Trophoblast cell (in vitro differentiated cells and primary cell): ENCODE data around the gene DOCK3.

Experiments
- DNase-seq, 2 donors: peaks; one replicate each; pipeline ENCODE4 v3.0.0-alpha.2; 2016
- H2AFZ ChIP-seq: 2 replicates; pipeline ENCODE4 v1.6.1; 2013; ENCODE audit warnings: low read length, moderate library complexity, mild to moderate bottlenecking; ENCODE audit not compliant: insufficient read depth, poor library complexity
- H2AK5ac ChIP-seq: 2 replicates; pipeline ENCODE4 v1.6.1; 2013; ENCODE audit warnings: mild to moderate bottlenecking, low read length
- H2BK120ac ChIP-seq: 2 replicates; pipeline ENCODE4 v1.6.1; 2013; ENCODE audit warnings: low read length, mild to moderate bottlenecking, moderate library complexity; ENCODE audit not compliant: insufficient read depth, poor library complexity
- H2BK12ac ChIP-seq: 2 replicates; pipeline ENCODE4 v1.6.1; 2013; ENCODE audit warnings: mild to moderate bottlenecking, low read length, moderate library complexity
- H2BK5ac ChIP-seq: 2 replicates; pipeline ENCODE4 v1.6.1; 2013; ENCODE audit warnings: low read length, low read depth, moderate library complexity, mild to moderate bottlenecking; ENCODE audit not compliant: poor library complexity
- H3K14ac ChIP-seq: 2 replicates; pipeline ENCODE4 v1.6.1; 2013; ENCODE audit warnings: mild to moderate bottlenecking, low read length
- H3K18ac ChIP-seq: 2 replicates; pipeline ENCODE4 v1.6.1; 2013; ENCODE audit warnings: mild to moderate bottlenecking, low read length
- H3K23ac ChIP-seq: 2 replicates; pipeline ENCODE4 v1.6.1; 2013; ENCODE audit warnings: low read length
- H3K27ac ChIP-seq: 2 replicates; pipeline ENCODE4 v1.5.1; 2013; ENCODE audit warnings: low read depth, mild to moderate bottlenecking, inconsistent platforms, low read length, moderate library complexity
- H3K27me3 ChIP-seq: 2 replicates; pipeline ENCODE4 v1.6.1; 2013; ENCODE audit warnings: inconsistent platforms, mild to moderate bottlenecking, low read length, moderate library complexity; ENCODE audit not compliant: insufficient read depth
- H3K36me3 ChIP-seq, 2 experiments: 1 replicate in 1 of 2; 2 replicates in 1 of 2; pipeline ENCODE4 v1.6.1; 2013; ENCODE audit warnings: low read length in 2 of 2, mild to moderate bottlenecking in 2 of 2, moderate library complexity in 1 of 2; ENCODE audit not compliant: insufficient read depth in 2 of 2, control insufficient read depth in 1 of 2
- H3K4ac ChIP-seq: 2 replicates; pipeline ENCODE4 v1.6.1; 2013; ENCODE audit warnings: low read depth, mild to moderate bottlenecking, low read length, moderate library complexity
- H3K4me1 ChIP-seq, 2 experiments: 1 replicate in 1 of 2; 2 replicates in 1 of 2; pipeline ENCODE4 v1.6.1; 2013; ENCODE audit warnings: low read length in 2 of 2, mild to moderate bottlenecking in 2 of 2, moderate library complexity in 1 of 2; ENCODE audit not compliant: insufficient read depth in 2 of 2, control insufficient read depth in 1 of 2
- H3K4me2 ChIP-seq: 2 replicates; pipeline ENCODE4 v1.6.1; 2013; ENCODE audit warnings: inconsistent platforms, mild to moderate bottlenecking, low read length, moderate library complexity
- H3K4me3 ChIP-seq: 2 replicates; pipeline ENCODE4 v1.5.1; 2013; ENCODE audit warnings: mild to moderate bottlenecking, low read depth, low read length, inconsistent platforms
- H3K79me1 ChIP-seq: one replicate; pipeline ENCODE4 v1.6.1; 2013; ENCODE audit warnings: low read length
- H3K79me2 ChIP-seq: 2 replicates; pipeline ENCODE4 v1.6.1; 2013; ENCODE audit warnings: low read length, mild to moderate bottlenecking; ENCODE audit not compliant: control insufficient read depth, insufficient read depth, poor library complexity
- H3K9ac ChIP-seq: 2 replicates; pipeline ENCODE4 v1.6.1; 2013; ENCODE audit warnings: mild to moderate bottlenecking, low read length
- H3K9me3 ChIP-seq: 2 replicates; pipeline ENCODE4 v1.6.1; 2013; ENCODE audit warnings: low read depth, mild to moderate bottlenecking, control low read depth, inconsistent platforms, low read length; ENCODE audit not compliant: insufficient read depth
- H4K12ac ChIP-seq: 2 replicates; pipeline ENCODE4 v1.6.1; 2013; ENCODE audit warnings: low read depth, mild to moderate bottlenecking, low read length, moderate library complexity
- H4K8ac ChIP-seq: 2 replicates; pipeline ENCODE4 v1.6.1; 2013; ENCODE audit warnings: low read depth, mild to moderate bottlenecking, low read length, moderate library complexity
- H4K91ac ChIP-seq: one replicate; pipeline ENCODE4 v1.6.1; 2013; ENCODE audit warnings: low read depth, mild to moderate bottlenecking, low read length, moderate library complexity
- WGBS: extraction: QIAGEN DNeasy Blood & Tissue Kit; methylation state at CpG from one replicate; pipeline ENCODE4 v1.1.7; 2013; ENCODE audit warnings: missing lambda C conversion rate; ENCODE audit not compliant: insufficient read length, insufficient coverage; ENCODE audit errors: extremely low coverage; 5-methylcytosine and 5-hydroxymethylcytosine counted together

DOCK3 gene

GRCh38 chr3:50923955-50924354, 249.2 kb downstream of the DOCK3 start:
- Histone ChIP-seq H3K36me3 (peaks cover 0 to 3% of the 10 kb centered on the region in 2 experiments), H3K18ac (no peak overlapping the region), H4K8ac (no peak overlapping the region), H3K9me3 (peaks cover 2% of the 10 kb centered on the region), H3K9ac (no peak overlapping the region), H3K4me1 (peaks cover 0 to 5% of the 10 kb centered on the region in 2 experiments), H4K91ac (no peak overlapping the region), H3K27ac (no peak overlapping the region), H3K79me1 (peaks cover 4% of the 10 kb centered on the region), H3K23ac (no peak overlapping the region), H2AK5ac (no peak overlapping the region), H3K14ac (no peak overlapping the region), H3K79me2 (no peaks in the 10 kb centered on the region), H2AFZ (no peak overlapping the region), H3K4me3 (no peak overlapping the region), H3K4ac (no peak overlapping the region), H2BK12ac (no peak overlapping the region), H3K27me3 (no peaks in the 10 kb centered on the region), H2BK120ac (no peak overlapping the region), H2BK5ac (no peak overlapping the region), H3K4me2 (no peak overlapping the region), H4K12ac (no peak overlapping the region)
- no peak for DNase-seq
- WGBS = no CpG with 5 or more reads among the region's 1 CpG

GRCh38 chr3:50924638-50925037, 249.9 kb downstream of the DOCK3 start:
- H3K14ac ChIP-seq = no peak overlapping the region
- H3K36me3 ChIP-seq = peaks cover 0 to 3% of the 10 kb centered on the region in 2 experiments
- no peak overlapping the region for H3K18ac ChIP-seq
- peaks cover 4% of the 10 kb centered on the region for H3K79me1 ChIP-seq
- WGBS = no CpG with 5 or more reads among the region's 2 CpGs
- no peak overlapping the region for H4K12ac ChIP-seq
- peak; percentile 21 to 34 for DNase-seq
- no peak overlapping the region for H2BK12ac ChIP-seq
- no peak overlapping the region for H2AFZ ChIP-seq
- no peaks in the 10 kb centered on the region for H3K27me3 ChIP-seq
- peaks cover 0 to 5% of the 10 kb centered on the region in 2 experiments for H3K4me1 ChIP-seq
- H3K9ac ChIP-seq = peak overlapping the region; percentile 2
- no peak overlapping the region for H2BK5ac ChIP-seq
- no peak overlapping the region for H4K8ac ChIP-seq
- H2BK120ac ChIP-seq = no peak overlapping the region
- no peak overlapping the region for H3K27ac ChIP-seq
- H3K4me3 ChIP-seq = no peak overlapping the region
- H3K4me2 ChIP-seq = no peak overlapping the region
- H4K91ac ChIP-seq = no peak overlapping the region
- no peaks in the 10 kb centered on the region for H3K79me2 ChIP-seq
- no peak overlapping the region for H3K23ac ChIP-seq
- H3K9me3 ChIP-seq = peaks cover 2% of the 10 kb centered on the region
- H3K4ac ChIP-seq = no peak overlapping the region
- H2AK5ac ChIP-seq = no peak overlapping the region

GRCh38 chr3:50926868-50927267, 252.1 kb downstream of the DOCK3 start:
- Histone ChIP-seq H2AFZ (no peak overlapping the region), H3K36me3 (peaks cover 0 to 3% of the 10 kb centered on the region in 2 experiments), H3K23ac (no peak overlapping the region), H3K79me1 (peaks cover 4% of the 10 kb centered on the region), H3K18ac (no peak overlapping the region), H4K8ac (no peak overlapping the region), H3K4me1 (peaks cover 0 to 5% of the 10 kb centered on the region in 2 experiments), H3K14ac (no peak overlapping the region), H2AK5ac (no peak overlapping the region), H2BK12ac (no peak overlapping the region), H4K91ac (no peak overlapping the region), H3K4me2 (peak overlapping the region; percentile 32), H3K9ac (no peak overlapping the region), H2BK120ac (no peak overlapping the region), H3K79me2 (no peaks in the 10 kb centered on the region), H3K9me3 (no peaks in the 10 kb centered on the region), H3K4ac (no peak overlapping the region), H3K27ac (peak overlapping the region; percentile 33), H3K27me3 (no peaks in the 10 kb centered on the region), H2BK5ac (no peak overlapping the region), H3K4me3 (no peak overlapping the region), H4K12ac (no peak overlapping the region)
- WGBS = no CpG with 5 or more reads among the region's 2 CpGs
- DNase-seq = peak in 1 of 2 donors; percentile 5

GRCh38 chr3:50930371-50931208, 255.9 kb downstream of the DOCK3 start:
- no peak overlapping the region for H3K9ac ChIP-seq
- H2BK5ac ChIP-seq = no peak overlapping the region
- H3K9me3 ChIP-seq = no peaks in the 10 kb centered on the region
- no peak overlapping the region for H3K4ac ChIP-seq
- H3K4me3 ChIP-seq = no peak overlapping the region
- no peak for DNase-seq
- H4K91ac ChIP-seq = no peak overlapping the region
- no CpG with 5 or more reads among the region's 20 CpGs for WGBS
- no peak overlapping the region for H4K8ac ChIP-seq
- no peak overlapping the region for H3K4me2 ChIP-seq
- H3K36me3 ChIP-seq = no peaks in the 10 kb centered on the region
- no peak overlapping the region for H3K27ac ChIP-seq
- peak overlapping the region; percentile 74 for H3K18ac ChIP-seq
- no peak overlapping the region for H3K14ac ChIP-seq
- no peak overlapping the region for H4K12ac ChIP-seq
- H3K4me1 ChIP-seq = peaks cover 0 to 5% of the 10 kb centered on the region in 2 experiments
- peaks cover 4% of the 10 kb centered on the region for H3K79me1 ChIP-seq
- no peak overlapping the region for H3K23ac ChIP-seq
- no peaks in the 10 kb centered on the region for H3K27me3 ChIP-seq
- no peaks in the 10 kb centered on the region for H3K79me2 ChIP-seq
- H2AK5ac ChIP-seq = no peak overlapping the region
- H2BK12ac ChIP-seq = no peak overlapping the region
- no peak overlapping the region for H2BK120ac ChIP-seq
- no peak overlapping the region for H2AFZ ChIP-seq
